Choroid plexus epithelial cell (primary cell): ENCODE measurements around the gene CDH15.
A peak's percentile ranks its signal among the peaks of the same experiment; 100 is the strongest.

Experiments used
- DNase-seq: peaks from one replicate; pipeline ENCODE4 v3.0.0-alpha.2; 2010; ENCODE audit warnings: low read depth
- H3K4me3 ChIP-seq: 2 replicates; pipeline ENCODE4 v1.5.1; 2011; ENCODE audit warnings: low read depth, mild to moderate bottlenecking, control low read depth, low read length, moderate library complexity
- CTCF ChIP-seq: conservative IDR thresholded peaks from 2 replicates; pipeline ENCODE4 v1.5.1; 2011; ENCODE audit warnings: low read depth, mild to moderate bottlenecking, control low read depth, inconsistent platforms, low read length, moderate library complexity

Gene CDH15

GRCh38 chr16:89191901-89192185 lies 20.3 kb downstream of the CDH15 start:
- peak overlapping the region; percentile 60 for H3K4me3 ChIP-seq
- DNase-seq, result no peak

GRCh38 chr16:89192186-89192955 lies 20.8 kb downstream of the CDH15 start:
- peak; percentile 97 for DNase-seq
- peak overlapping the region; percentile 60 for H3K4me3 ChIP-seq

More at GRCh38 chr16:89191901-89192185, 20.3 kb downstream of the CDH15 start:
- no peak for TF ChIP-seq CTCF

GRCh38 chr16:89192956-89193575 lies 21.5 kb downstream of the CDH15 start:
- DNase-seq, result no peak
- TF ChIP-seq CTCF, result no peak
- no peak overlapping the region for H3K4me3 ChIP-seq

- TF ChIP-seq CTCF, result no peak
- DNase-seq, result no peak
These were observed 22.2 kb downstream of the CDH15 start for GRCh38 chr16:89193576-89194293.

GRCh38 chr16:89194340-89195311 lies 23.1 kb downstream of the CDH15 start:
- no peak for DNase-seq
- no peak overlapping the region for H3K4me3 ChIP-seq
- no peak for TF ChIP-seq CTCF

More at GRCh38 chr16:89193576-89194293, 22.2 kb downstream of the CDH15 start:
- H3K4me3 ChIP-seq, result no peak overlapping the region

- no peak overlapping the region for H3K4me3 ChIP-seq
- TF ChIP-seq CTCF, result no peak
- no peak for DNase-seq
These were observed 24.1 kb downstream of the CDH15 start for GRCh38 chr16:89195521-89196171.
